Astrocyte of the cerebellum (primary cell): ENCODE data around the gene PRDM10.

Experiments used
- DNase-seq: peaks from one replicate; pipeline ENCODE4 v3.0.0-alpha.2; 2011; ENCODE audit warnings: low read depth
- H3K4me3 ChIP-seq: 2 replicates; pipeline ENCODE4 v1.5.1; 2011; ENCODE audit warnings: mild to moderate bottlenecking, low read depth, low read length, moderate library complexity
- in situ Hi-C: cut with HindIII; loops from 2 replicates; pipeline ENCODE4 v1.10.0; 2017; ENCODE audit warnings: low sequenced_read_pairs
- TF ChIP-seq, protein P1 (sequence below): IDR thresholded peaks from 2 replicates; pipeline ENCODE4 v1.5.1; 2012; ENCODE audit warnings: low read length, low read depth, moderate library complexity, mild to moderate bottlenecking; ENCODE audit errors: missing control alignments

The PRDM10 gene

DNA sequence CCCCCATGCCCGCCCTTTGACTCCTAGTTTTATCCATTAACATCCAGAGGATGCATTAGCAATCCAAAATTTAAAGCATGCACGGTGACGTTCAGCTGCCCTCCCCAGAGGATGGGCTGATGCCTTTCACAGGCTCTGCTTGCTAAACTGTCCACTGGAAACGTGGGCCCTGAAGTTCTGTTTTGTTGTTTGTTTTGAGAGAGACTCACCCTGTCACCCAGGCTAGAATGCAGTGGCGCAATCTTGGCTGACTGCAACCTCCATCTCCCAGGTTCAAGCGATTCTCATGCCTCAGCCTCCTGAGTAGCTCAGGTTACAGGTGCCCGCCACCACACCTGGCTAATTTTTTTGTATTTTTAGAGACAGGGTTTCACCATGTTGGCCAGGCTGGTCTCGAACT is 146.6 kb downstream of the PRDM10 start:
- no peak overlapping the region for H3K4me3 ChIP-seq
- DNase-seq = no peak
- TF ChIP-seq, protein P1, sequence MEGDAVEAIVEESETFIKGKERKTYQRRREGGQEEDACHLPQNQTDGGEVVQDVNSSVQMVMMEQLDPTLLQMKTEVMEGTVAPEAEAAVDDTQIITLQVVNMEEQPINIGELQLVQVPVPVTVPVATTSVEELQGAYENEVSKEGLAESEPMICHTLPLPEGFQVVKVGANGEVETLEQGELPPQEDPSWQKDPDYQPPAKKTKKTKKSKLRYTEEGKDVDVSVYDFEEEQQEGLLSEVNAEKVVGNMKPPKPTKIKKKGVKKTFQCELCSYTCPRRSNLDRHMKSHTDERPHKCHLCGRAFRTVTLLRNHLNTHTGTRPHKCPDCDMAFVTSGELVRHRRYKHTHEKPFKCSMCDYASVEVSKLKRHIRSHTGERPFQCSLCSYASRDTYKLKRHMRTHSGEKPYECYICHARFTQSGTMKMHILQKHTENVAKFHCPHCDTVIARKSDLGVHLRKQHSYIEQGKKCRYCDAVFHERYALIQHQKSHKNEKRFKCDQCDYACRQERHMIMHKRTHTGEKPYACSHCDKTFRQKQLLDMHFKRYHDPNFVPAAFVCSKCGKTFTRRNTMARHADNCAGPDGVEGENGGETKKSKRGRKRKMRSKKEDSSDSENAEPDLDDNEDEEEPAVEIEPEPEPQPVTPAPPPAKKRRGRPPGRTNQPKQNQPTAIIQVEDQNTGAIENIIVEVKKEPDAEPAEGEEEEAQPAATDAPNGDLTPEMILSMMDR = no peak
- in situ Hi-C loops = no loop called here

DNA sequence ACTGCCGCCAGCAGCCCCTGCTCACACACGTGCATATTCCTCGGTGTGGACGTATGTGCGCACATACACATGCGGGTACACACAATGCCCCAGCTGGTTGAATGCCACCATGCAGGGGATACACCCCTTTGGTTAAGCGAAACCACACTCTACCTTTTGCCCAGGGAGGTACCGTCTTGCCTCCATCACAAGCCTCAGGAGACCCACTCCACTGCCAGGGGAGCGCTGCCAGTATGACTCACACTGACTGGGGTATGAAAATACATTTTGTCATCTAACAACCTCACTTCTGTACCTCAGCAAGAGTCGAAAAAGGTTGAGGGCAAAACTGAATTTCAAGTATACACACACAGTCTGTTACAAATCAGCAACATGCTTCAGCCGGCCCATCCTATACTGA is 147.5 kb downstream of the PRDM10 start:
- TF ChIP-seq, protein P1 = no peak
- DNase-seq = no peak
- in situ Hi-C loops = no loop called here
- H3K4me3 ChIP-seq = no peak overlapping the region

DNA sequence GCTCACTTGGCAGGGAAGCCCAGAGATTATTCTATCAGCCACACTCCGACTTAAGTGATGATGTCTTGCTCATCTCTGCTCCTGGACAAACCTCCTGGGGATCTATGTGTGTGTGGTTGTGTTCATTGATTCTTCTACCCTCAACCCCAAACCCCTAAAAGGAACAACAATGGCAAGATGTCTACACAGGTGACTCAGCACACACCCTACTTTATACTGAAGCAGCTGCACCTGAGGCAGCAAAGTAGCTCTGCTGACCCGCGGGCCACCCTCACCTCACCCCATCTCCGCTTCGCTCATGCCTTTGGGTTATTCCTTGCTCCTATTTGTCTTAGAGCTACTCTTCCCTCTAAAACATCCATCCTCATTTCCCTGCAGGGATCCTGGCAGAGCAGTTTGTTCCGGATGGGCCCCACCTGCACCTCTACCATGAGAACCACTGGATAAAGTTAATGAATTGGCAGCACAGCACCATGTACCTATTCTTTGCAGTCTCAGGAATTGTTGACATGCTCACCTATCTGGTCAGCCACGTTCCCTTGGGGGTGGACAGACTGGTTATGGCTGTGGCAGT is 148.3 kb downstream of the PRDM10 start:
- TF ChIP-seq, protein P1 = no peak
- in situ Hi-C loops = no loop called here
- DNase-seq = no peak
- H3K4me3 ChIP-seq = no peak overlapping the region

DNA sequence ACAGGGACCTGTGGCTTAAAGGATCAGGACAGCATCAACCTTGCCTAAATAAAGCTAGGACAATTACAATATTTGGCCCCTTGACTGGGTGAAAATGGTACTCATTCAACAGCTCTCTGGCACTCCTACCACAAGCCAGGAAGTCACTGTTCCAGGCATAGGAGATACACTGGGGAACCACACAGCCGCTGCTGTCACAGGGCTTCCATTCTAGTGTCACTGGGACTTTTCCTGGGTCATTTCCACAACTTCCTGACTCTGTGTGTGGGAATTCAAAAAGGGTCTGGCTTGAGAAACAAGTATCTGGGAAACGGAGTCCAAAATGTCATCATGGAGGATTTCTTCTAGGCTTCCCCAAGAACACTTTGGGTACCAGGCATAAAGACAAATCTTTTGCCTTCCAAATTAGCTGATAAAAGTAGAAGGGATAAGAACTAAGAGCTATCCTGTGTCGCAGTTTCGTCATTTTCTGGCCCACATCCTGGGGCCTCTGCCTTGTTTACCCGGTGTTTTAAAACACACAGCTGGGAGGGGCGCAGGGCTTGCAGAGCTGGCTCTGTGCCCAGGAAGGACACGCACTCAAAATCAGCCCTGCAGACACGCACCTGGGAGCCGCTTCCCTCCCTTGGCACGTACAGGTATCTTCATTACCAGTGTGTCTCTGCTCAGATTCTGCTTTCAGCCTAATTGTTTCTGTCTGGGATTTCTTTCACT is 149.0 kb downstream of the PRDM10 start:
- in situ Hi-C loops = no loop called here
- no peak for DNase-seq
- TF ChIP-seq, protein P1 = no peak
- no peak overlapping the region for H3K4me3 ChIP-seq

DNA sequence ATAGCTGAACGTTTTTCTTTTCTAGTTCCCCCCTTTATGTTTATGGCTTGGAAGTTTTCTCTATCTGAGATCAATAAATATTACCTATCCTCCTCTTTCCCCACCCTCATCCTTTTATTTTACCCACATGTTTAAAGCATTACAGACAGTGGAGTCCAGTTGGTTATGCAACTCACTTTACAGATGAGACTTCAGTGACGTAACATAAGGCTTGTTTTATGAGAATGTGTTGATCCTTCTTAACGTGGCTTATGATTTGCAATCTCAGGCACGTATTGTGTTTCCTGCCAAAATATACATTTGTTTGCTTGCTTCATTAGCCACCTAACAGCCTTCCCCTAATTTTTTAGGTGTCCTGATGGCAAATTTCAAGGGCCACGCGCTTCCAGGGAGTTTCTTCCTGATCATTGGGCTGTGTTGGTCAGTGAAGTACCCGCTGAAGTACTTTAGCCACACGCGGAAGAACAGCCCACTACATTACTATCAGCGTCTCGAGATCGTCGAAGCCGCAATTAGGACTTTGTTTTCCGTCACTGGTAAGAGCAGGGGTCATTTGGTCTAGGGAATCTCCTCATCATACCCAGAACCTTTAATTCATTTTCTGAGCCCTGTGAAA is 150.4 kb downstream of the PRDM10 start:
- no peak for DNase-seq
- in situ Hi-C loops = no loop called here
- TF ChIP-seq, protein P1 = no peak
- H3K4me3 ChIP-seq = no peak overlapping the region
